Heart right ventricle (tissue), 16 donors: ENCODE measurements around the gene PANX1. TPM values are rescaled to one million over a fixed set of nuclear protein-coding genes. Genes with fewer than 3 reads are reported as not detected.

Source experiments
- ATAC-seq, 8 donors: fragments of 200-7000 bp; cut with Tn5 transposase; one replicate each; pipeline ENCODE4 v1.9.1; 2020; ENCODE audit warnings: mild to moderate bottlenecking in 8 of 8, moderate library complexity in 8 of 8, moderate number of reproducible peaks in 1 of 8
- DNase-seq, 2 donors: peaks; one replicate each; pipeline ENCODE4 v3.0.0-alpha.2; 2020
- H3K27ac ChIP-seq, 10 donors: fragments of 200-600 bp; sonication (generic) in 2 of 10; one replicate each; pipeline versions ENCODE4 v1.5.0 to v1.8.0; 2020 to 2022; ENCODE audit warnings: mild to moderate bottlenecking in 3 of 10
- H3K27me3 ChIP-seq, 7 donors: fragments of 200-600 bp; one replicate each; pipeline ENCODE4 v1.8.0; 2021 to 2022; ENCODE audit warnings: mild to moderate bottlenecking in 2 of 7
- H3K36me3 ChIP-seq, 9 donors: fragments of 200-600 bp; sonication (generic) in 1 of 9; one replicate each; pipeline versions ENCODE4 v1.5.0 to v1.8.0; 2020 to 2022; ENCODE audit warnings: mild to moderate bottlenecking in 2 of 9
- H3K4me1 ChIP-seq, 9 donors: fragments of 200-600 bp; sonication (generic) in 1 of 9; one replicate each; pipeline versions ENCODE4 v1.5.0 to v1.8.0; 2020 to 2022; ENCODE audit warnings: mild to moderate bottlenecking in 4 of 9
- H3K4me3 ChIP-seq, 10 donors: fragments of 200-600 bp; sonication (generic) in 2 of 10; one replicate each; pipeline versions ENCODE4 v1.5.0 to v1.8.0; 2020 to 2022; ENCODE audit warnings: mild to moderate bottlenecking in 7 of 10, moderate library complexity in 2 of 10
- H3K9me3 ChIP-seq, 11 donors: fragments of 200-600 bp in 10 of 11; sonication (generic) in 2 of 11; one replicate each; pipeline versions ENCODE4 v1.5.0 to v1.8.0; 2013 to 2022; ENCODE audit warnings: mild to moderate bottlenecking in 2 of 11, control low read depth in 1 of 11, moderate library complexity in 1 of 11
- WGBS, 2 donors: extraction: QIAGEN DNeasy Blood & Tissue Kit; methylation state at CpG; one replicate each; pipeline ENCODE4 v1.1.7; 2013; ENCODE audit warnings: inconsistent platforms in 1 of 2; 5-methylcytosine and 5-hydroxymethylcytosine counted together
- intact Hi-C, 10 donors: fragments of 100-400 bp; cut with DNase I; formaldehyde crosslinking; loops; one replicate each; pipeline versions ENCODE4 v1.11.1 to v1.14.2; 2022
- polyA plus RNA-seq, 2 donors: library from polyadenylated mRNA; stranded (reverse); fragments of 200-250 nt; gene quantifications; one replicate each; pipeline ENCODE4 v1.2.3, GENCODE V29; 2013
- total RNA-seq, 10 donors: library from RNA; stranded (reverse); fragmentation: NEBNext Ultra II Directional in 3 of 10; extraction: Animal tissue kit (Norgen Biotek cat#: 25700) in 3 of 10; gene quantifications; one replicate each; pipeline versions ENCODE4 v1.2.1 to v1.2.4, GENCODE V29; 2021 to 2023
- TF ChIP-seq, protein P1 (sequence below), 9 donors: fragments of 200-600 bp; sonication (generic) in 2 of 9; IDR thresholded peaks; one replicate each; pipeline versions ENCODE4 v1.5.0 to v1.8.0; 2021 to 2022; ENCODE audit warnings: antibody characterized with exemption in 9 of 9, mild to moderate bottlenecking in 5 of 9, moderate library complexity in 1 of 9
- donor health status: Arrhythmogenic right ventricular cardiomyopathy.
- donor health status: ischemic (EF 13 %, LVEDD 7.1; RV severe dilation, severe dysfunction).
- donor health status: healthy with polysubstance abuse.
- donor health status: DM: no; HTN: yes; CAD: no.
- donor health status: DM: no; HTN: no; CAD: no.
- donor health status: ischemic (EF 25% LVEDD 6.9; RV normal size, moderate dysfunction).
- donor health status: ischemic (EF 25% LVEDD 5.7; RV mildly dilated, moderate dysfunction).
- donor health status: healthy.
- donor health status: DM: yes; HTN: yes; CAD: no.
- donor health status: Ischemic cardiomyopathy.
- donor health status: ischemic (EF 35%, LVEDD 5.7; RV mildly dilated, moderate dysfunction).
- donor health status: nonischemic (EF 11% LVEDD 7.7; RV severe dilation, severe dysfunction).
- donor health status: DM: yes; HTN: yes; CAD: no.
- donor health status: PGD.
- donor health status: ischemic (EF 29% LVEDD 5.4; RV normal size, mild dysfunction).
- donor health status: nonischemic (EF 23%, LVEDD 6.1; RV moderate dilation, normal function).

The PANX1 gene
- total and polyA plus RNA-seq, 12 donors: 4.4 to 42.4 (median 19.3) TPM

GRCh38 chr11:94185416-94186084, 56.9 kb downstream of the PANX1 start:
- H3K4me3 ChIP-seq: no peak overlapping the region
- H3K36me3 ChIP-seq: peaks cover 0 to 47% (median 0%) of the 10 kb centered on the region in 9 donors
- TF ChIP-seq, protein P1, sequence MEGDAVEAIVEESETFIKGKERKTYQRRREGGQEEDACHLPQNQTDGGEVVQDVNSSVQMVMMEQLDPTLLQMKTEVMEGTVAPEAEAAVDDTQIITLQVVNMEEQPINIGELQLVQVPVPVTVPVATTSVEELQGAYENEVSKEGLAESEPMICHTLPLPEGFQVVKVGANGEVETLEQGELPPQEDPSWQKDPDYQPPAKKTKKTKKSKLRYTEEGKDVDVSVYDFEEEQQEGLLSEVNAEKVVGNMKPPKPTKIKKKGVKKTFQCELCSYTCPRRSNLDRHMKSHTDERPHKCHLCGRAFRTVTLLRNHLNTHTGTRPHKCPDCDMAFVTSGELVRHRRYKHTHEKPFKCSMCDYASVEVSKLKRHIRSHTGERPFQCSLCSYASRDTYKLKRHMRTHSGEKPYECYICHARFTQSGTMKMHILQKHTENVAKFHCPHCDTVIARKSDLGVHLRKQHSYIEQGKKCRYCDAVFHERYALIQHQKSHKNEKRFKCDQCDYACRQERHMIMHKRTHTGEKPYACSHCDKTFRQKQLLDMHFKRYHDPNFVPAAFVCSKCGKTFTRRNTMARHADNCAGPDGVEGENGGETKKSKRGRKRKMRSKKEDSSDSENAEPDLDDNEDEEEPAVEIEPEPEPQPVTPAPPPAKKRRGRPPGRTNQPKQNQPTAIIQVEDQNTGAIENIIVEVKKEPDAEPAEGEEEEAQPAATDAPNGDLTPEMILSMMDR (IDR thresholded peaks at IDR 0.05): no peak
- no peak overlapping the region for H3K27ac ChIP-seq
- peaks cover 0 to 3% (median 0%) of the 10 kb centered on the region in 11 donors for H3K9me3 ChIP-seq
- intact Hi-C loops: loop anchor here in 3 of 10 donors (10.0 kb wide), 1 partner anchor 229 kb away; no protein-coding TSS in a partner anchor
- H3K27me3 ChIP-seq: no peaks in the 10 kb centered on the region
- DNase-seq (no peak), ATAC-seq (no peak)
- H3K4me1 ChIP-seq: peaks cover 0 to 14% (median 0%) of the 10 kb centered on the region in 9 donors

GRCh38 chr11:94186342-94187203, 57.9 kb downstream of the PANX1 start:
- H3K4me1 ChIP-seq: peaks cover 0 to 14% (median 0%) of the 10 kb centered on the region in 9 donors
- ATAC-seq (peak in 1 of 8 donors; percentile 13), DNase-seq (no peak)
- intact Hi-C loops: loop anchor here in 3 of 10 donors (10.0 kb wide), 1 partner anchor 228 kb away; no protein-coding TSS in a partner anchor
- H3K36me3 ChIP-seq: peaks cover 0 to 36% (median 0%) of the 10 kb centered on the region in 9 donors
- no peaks in the 10 kb centered on the region for H3K27me3 ChIP-seq
- TF ChIP-seq, protein P1 (IDR thresholded peaks at IDR 0.05): no peak
- WGBS, 2 donors: 85 to 88% methylated on average over 8 of the region's 8 CpGs
- H3K27ac ChIP-seq: no peak overlapping the region
- H3K4me3 ChIP-seq: no peak overlapping the region
- peaks cover 0 to 8% (median 0%) of the 10 kb centered on the region in 11 donors for H3K9me3 ChIP-seq

GRCh38 chr11:94193288-94193687, 64.6 kb downstream of the PANX1 start:
- peak in 1 of 8 donors; percentile 44 for ATAC-seq
- no peak overlapping the region for H3K27ac ChIP-seq
- TF ChIP-seq, protein P1 (IDR thresholded peaks at IDR 0.05): no peak

DNA sequence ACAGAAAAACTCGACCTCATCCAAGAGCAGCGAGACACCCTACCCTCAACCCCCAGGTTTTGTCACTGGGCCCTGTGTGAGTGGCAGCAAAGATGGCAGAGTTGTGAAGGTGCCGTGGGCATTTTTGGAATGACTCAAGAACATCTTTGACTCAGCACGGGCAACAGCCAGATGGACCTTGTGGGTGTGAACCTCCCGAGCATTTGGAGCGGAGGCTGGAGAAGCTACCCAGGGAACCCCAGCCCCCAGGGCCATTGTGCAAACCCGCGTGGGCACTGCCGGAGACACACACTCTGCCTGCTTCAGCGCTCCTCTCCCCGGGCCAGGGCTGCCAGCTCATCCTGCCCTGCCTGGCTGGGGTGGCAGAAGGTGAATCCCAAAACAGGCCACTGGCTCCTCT, 66.1 kb downstream of the PANX1 start:
- intact Hi-C loops: loop anchor here in 1 of 10 donors (10.0 kb wide), 1 partner anchor 110 kb away; no protein-coding TSS in a partner anchor
- Histone ChIP-seq H3K4me1 (no peaks in the 10 kb centered on the region), H3K9me3 (peaks cover 0 to 8% (median 0%) of the 10 kb centered on the region in 11 donors), H3K36me3 (no peaks in the 10 kb centered on the region), H3K27me3 (no peaks in the 10 kb centered on the region), H3K4me3 (no peak overlapping the region), H3K27ac (no peak overlapping the region)
- ATAC-seq: no peak
- 93 to 95% methylated on average over 11 of the region's 11 CpGs for WGBS, 2 donors
- TF ChIP-seq, protein P1 (IDR thresholded peaks at IDR 0.05): no peak
- DNase-seq: no peak

More at GRCh38 chr11:94193288-94193687, 64.6 kb downstream of the PANX1 start:
- WGBS, 2 donors: 47 to 55% methylated on average over 1 of the region's 1 CpG
- Histone ChIP-seq H3K36me3 (no peaks in the 10 kb centered on the region), H3K4me1 (no peaks in the 10 kb centered on the region), H3K27me3 (no peaks in the 10 kb centered on the region), H3K4me3 (no peak overlapping the region), H3K9me3 (peaks cover 0 to 8% (median 0%) of the 10 kb centered on the region in 11 donors)
- intact Hi-C loops: loop anchor here in 1 of 10 donors (10.0 kb wide), 1 partner anchor 108 kb away; no protein-coding TSS in a partner anchor
- DNase-seq: no peak
